GM12801 (cell line): Measurements from ENCODE around the gene NINL.

Experiments used
- TF ChIP-seq, protein P1 (sequence below): IDR thresholded peaks from one replicate; pipeline ENCODE4 v1.5.1; 2011; ENCODE audit warnings: control low read depth; ENCODE audit not compliant: insufficient read length; ENCODE audit errors: extremely low read depth

The NINL gene

DNA sequence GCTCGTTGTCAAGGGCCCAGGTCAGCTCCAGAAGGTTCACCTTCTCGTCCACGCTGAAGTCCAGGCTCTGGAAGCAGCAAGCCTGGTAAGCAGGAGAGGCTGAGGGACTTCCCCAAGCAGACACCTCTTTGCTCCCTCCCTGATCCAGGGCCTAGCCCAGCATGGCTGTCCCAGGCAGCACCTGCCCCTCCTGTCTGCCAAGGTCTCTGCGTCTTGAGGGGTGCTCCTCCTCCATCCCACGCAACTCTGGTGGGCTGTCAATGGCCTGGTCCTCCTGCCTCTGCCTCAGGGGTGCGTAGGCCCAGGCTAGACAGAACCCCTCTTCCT lies 87.1 kb downstream of the NINL start:
- TF ChIP-seq, protein P1, sequence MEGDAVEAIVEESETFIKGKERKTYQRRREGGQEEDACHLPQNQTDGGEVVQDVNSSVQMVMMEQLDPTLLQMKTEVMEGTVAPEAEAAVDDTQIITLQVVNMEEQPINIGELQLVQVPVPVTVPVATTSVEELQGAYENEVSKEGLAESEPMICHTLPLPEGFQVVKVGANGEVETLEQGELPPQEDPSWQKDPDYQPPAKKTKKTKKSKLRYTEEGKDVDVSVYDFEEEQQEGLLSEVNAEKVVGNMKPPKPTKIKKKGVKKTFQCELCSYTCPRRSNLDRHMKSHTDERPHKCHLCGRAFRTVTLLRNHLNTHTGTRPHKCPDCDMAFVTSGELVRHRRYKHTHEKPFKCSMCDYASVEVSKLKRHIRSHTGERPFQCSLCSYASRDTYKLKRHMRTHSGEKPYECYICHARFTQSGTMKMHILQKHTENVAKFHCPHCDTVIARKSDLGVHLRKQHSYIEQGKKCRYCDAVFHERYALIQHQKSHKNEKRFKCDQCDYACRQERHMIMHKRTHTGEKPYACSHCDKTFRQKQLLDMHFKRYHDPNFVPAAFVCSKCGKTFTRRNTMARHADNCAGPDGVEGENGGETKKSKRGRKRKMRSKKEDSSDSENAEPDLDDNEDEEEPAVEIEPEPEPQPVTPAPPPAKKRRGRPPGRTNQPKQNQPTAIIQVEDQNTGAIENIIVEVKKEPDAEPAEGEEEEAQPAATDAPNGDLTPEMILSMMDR = no peak

DNA sequence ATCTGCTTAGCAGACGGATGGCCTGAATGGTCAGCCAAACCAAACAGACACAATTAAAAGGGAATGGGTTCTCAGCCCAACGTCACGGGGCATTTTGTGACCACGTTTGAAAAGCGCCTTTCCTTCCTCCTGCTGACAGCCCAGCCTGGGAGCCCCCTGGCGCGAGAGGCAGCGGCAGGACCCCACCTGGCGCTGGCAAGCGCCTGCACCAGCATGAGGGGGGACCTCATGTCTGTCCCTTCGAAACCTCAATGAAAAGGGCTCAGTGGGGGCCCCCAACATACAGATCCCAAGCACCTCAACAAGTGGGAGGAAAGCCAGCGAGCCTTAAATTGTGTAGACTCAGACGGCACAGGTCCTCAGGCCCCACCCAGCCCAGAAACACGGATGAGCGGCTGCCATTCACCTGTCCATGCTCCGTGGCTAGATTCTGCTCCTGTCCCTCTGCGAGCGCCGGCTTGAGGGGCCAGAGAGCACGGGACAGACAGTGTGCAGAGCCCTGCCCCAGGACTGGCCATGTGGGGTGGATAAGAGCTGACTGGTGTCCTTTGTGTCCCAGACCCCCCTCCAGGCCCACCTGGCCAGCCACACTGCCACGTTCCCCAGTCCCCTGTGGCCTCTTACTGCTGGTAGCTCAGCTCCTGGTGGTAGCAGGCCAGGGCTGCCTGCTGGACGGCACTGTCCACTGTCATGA lies 87.6 kb downstream of the NINL start:
- TF ChIP-seq, protein P1 = no peak

DNA sequence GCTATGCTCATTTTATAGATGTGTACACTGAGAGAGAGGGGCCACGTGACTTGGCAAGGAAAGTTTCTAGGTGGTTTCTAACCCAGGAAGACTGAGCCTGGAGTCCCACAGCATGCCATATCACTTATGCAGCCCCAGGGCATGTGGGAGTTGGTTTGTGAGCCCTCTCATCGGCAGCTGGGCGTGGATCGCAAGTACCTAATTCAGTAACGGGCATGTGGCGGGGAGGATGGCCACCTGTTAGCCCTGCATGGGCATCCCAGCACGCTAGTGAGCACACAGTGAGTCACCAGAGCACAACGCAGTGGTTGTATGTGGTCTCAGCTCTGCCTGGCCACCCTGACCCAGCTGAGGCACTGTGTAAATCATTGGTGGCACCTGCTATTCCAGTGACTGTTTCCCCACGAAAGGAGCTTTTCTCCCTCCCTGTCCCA lies 88.3 kb downstream of the NINL start:
- TF ChIP-seq, protein P1 = no peak

- TF ChIP-seq, protein P1 = no peak
Observed at GRCh38 chr20:25496165-25496967, 89.0 kb downstream of the NINL start.

DNA sequence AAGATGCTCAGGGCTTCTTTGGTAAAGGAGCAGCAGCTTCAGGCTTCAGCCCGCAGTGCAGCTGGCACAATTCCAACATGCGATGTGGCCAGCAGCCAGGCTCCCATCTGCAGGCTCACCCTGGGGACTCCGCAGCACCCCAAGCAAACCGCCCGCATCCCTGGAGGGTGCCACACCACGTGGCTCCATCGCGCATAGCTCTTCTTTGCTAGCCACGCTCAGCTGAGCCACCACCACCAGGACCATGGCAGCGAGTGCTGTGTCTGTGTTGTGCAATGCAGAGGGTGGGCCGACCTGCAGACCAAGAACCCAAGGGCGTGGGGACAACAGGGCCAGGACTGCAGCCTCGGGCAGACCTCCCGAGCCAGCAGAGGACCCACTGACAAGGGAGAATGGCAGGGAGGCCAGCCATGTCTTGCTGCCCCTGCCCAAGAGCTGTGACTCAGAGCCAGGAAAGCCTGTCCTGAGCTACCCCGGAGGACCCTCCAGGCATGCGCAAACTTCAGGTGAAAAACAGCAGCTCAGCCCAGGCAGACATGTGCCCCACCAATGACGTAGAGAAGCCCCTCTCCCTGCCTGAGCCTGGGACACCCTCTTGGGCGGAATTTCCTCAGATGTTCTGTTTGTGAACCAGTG lies 90.0 kb downstream of the NINL start:
- TF ChIP-seq, protein P1 = no peak

DNA sequence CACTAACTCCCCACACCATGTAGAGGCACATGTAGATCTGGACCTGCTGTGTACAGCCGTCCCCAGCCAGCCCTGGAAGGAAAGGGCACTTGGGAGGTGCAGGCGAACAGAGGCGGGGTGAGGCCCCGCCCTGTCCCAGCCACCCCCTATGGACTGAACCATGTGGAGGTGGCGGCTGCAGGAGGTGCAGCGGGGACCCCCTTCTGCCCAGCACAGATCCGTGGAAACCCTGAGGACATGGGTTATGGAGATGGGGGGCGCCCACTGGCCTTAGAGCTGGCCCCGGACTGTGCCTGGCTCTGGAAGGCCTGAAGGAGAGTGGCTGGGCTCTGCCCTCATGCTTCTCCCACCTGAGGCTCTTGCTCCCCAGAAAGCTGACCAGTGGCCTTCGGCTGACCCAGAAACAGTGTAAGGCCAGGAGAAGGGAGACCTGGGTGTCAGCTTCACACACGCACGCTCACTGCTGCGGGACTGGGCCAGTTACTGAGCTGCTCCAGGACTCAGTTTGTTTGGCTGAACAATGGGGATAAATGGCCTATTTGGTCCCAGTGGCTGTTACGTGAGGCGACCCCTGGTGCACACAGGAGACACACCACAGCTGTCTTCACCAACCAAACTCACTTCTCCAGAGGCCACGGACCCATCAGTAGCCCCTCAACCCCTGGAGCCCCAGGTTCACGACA lies 90.7 kb downstream of the NINL start:
- TF ChIP-seq, protein P1 = no peak
